GM19467 (cell line): ENCODE measurements around the gene LRRC45.

Experiments used
- ATAC-seq: cut with Tn5 transposase; IDR thresholded peaks from one replicate; pipeline ENCODE4 v1.9.1; 2021; ENCODE audit warnings: mild to moderate bottlenecking, moderate library complexity; ENCODE audit not compliant: unreplicated experiment

The LRRC45 gene

GRCh38 chr17:82080048-82080788 is 57.1 kb downstream of the LRRC45 start:
- ATAC-seq = no peak
